ENCODE measurements around the gene BROX.

The BROX gene

GRCh38 chr1:222781251-222781650 lies 68.9 kb downstream of the BROX start:
- DNase-seq = no peak

GRCh38 chr1:222783051-222783450 lies 70.7 kb downstream of the BROX start:
- no peak for DNase-seq

DNA sequence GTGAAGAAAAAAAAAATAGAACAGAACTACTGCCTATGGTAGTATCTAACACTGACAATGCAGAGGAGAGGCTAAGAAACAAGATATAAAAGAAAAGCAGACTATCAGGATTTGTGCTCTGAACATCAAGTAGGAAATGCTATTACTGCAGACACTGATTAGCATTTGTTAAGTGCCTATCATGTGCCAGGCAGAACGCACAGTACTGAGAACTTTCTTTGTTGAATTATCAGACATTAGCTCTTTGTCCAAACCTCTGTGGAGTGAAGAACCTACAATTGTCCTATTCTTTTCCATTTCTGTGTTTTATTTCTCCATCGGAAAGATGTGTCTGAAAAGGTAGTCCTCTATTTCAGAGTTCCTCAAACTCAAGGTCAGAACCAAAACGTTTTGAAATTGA lies 72.0 kb downstream of the BROX start:
- no peak for DNase-seq

All from stimulated activated CD4-positive, alpha-beta T cell treated with anti-CD3 and anti-CD28 coated beads, Interleukin-12 subunit alpha, Interleukin-12 subunit beta, amount 100 ng/mL, for 4 hours (primary cell).